D721Med (cell line): ENCODE data around the gene CHD6.

ENCODE experiments used
- DNase-seq: peaks from one replicate; pipeline ENCODE4 v3.0.0; 2011; ENCODE audit warnings: low spot score; ENCODE audit not compliant: insufficient read length
- FAIRE-seq: peaks from 2 replicates; lab custom pipeline; 2011; peaks lifted over from hg19 to GRCh38; lab: Jason Lieb, UNC
- TF ChIP-seq, protein P1 (sequence below): IDR thresholded peaks from 2 replicates; pipeline ENCODE4 v1.5.1; 2012; ENCODE audit warnings: mild to moderate bottlenecking, control low read depth; ENCODE audit not compliant: insufficient read depth; ENCODE audit errors: missing control alignments

The CHD6 gene

GRCh38 chr20:41480054-41480770 is 138.0 kb downstream of the CHD6 start:
- no peak for FAIRE-seq
- TF ChIP-seq, protein P1, sequence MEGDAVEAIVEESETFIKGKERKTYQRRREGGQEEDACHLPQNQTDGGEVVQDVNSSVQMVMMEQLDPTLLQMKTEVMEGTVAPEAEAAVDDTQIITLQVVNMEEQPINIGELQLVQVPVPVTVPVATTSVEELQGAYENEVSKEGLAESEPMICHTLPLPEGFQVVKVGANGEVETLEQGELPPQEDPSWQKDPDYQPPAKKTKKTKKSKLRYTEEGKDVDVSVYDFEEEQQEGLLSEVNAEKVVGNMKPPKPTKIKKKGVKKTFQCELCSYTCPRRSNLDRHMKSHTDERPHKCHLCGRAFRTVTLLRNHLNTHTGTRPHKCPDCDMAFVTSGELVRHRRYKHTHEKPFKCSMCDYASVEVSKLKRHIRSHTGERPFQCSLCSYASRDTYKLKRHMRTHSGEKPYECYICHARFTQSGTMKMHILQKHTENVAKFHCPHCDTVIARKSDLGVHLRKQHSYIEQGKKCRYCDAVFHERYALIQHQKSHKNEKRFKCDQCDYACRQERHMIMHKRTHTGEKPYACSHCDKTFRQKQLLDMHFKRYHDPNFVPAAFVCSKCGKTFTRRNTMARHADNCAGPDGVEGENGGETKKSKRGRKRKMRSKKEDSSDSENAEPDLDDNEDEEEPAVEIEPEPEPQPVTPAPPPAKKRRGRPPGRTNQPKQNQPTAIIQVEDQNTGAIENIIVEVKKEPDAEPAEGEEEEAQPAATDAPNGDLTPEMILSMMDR = no peak
- DNase-seq = no peak

- TF ChIP-seq, protein P1 = no peak
- FAIRE-seq (no peak), DNase-seq (no peak)
These were observed 139.1 kb downstream of the CHD6 start for GRCh38 chr20:41479113-41479512.

DNA sequence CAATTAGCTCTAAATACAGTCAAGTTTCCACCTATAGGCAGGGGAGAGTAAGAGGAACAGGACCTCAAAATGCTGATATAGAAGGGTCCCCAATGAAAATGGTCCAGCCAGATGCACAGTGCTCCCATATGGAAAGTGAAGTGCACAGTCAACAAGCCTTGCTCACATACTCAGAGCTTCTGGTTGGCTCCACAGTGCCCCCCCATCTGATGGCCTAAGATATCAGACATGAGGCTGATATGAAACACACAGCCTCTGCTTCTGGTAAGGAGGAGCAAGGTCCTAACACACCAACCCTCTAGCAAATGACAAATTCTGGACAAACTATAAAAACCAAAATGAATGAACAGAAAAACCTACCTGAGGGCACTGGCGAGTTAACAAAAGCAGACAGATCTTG is 140.2 kb downstream of the CHD6 start:
- TF ChIP-seq, protein P1 = no peak
- FAIRE-seq (no peak), DNase-seq (no peak)

- DNase-seq (no peak), FAIRE-seq (no peak)
- TF ChIP-seq, protein P1 = no peak
These were observed 141.7 kb downstream of the CHD6 start for GRCh38 chr20:41476446-41476845.

DNA sequence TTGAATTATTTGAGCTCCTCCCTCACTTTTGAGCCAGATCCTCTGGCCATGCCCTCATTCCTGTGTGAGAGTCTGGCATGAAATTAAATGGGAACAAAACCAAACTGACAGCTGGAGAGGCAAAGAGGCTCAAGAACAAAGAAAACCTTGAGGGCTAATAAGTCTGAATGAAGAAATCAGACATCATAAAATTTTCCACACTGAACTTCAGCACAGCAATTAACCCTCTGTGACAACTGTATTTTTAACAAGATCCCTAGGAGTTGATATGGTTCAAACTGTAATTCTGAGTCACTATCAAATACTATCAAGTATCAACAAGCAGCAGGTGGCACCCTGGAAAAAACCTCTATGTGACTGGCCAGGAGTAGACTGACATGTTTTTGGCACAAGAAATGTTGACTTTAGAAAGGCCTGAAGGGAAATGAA is 142.2 kb downstream of the CHD6 start:
- DNase-seq (no peak), FAIRE-seq (no peak)
- TF ChIP-seq, protein P1 = no peak

DNA sequence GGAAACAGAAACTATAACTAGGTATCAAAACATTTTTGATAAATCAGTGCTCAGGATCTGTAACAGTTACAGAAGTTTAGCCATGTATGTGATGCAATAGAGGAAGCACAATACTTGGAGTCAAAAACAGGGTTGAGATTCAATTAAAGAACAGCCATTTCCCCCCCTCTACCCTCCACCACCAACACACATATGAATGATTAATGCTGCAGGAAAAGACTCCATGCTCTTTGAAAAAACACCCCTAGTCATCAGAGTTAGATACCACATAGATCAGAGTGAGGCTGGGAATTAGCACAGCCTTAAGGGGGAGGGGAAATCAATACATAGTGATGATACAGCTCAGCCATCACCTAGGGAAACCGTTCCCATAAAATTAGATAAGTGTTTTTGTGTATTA is 142.7 kb downstream of the CHD6 start:
- TF ChIP-seq, protein P1 = no peak
- FAIRE-seq (no peak), DNase-seq (no peak)

DNA sequence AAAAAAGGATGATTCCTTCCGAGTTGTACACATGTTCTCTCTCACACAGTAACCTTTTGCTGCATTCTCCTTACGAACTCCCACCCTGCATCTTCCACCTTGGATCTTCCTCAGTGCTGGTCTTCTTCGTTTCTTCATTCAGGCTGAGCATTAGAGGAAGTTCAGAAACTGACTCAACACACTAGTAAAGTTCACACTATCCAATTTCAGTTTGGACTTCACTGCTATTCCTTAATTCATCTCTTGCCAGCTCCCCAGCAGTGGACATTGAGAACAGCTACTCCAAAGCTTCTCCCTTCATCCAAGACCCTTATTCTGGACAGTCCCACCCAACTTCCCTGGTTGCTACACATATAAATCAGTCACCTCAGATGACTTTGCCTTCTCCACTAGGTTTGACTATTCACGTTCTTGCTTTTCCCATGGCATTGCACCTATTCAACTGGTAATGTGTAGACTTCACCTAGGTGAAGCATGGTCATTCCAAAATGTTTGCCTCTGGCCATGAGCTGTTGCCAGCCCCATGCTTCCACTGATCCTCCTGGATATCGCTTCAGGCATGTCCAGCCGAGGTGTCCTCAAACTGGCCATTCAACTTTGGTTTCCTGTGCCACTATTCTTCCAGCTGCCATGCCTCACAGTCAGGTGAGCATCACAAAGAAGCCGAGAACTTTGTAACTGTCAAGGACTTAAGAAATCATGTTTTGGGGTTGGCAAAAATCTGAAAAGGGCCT is 147.6 kb downstream of the CHD6 start:
- no peak for DNase-seq
- no peak for FAIRE-seq
- TF ChIP-seq, protein P1 = no peak
